Progenitor cell of endocrine pancreas (in vitro differentiated cells): ENCODE data around the gene MMGT1. TPM values are rescaled to one million over a fixed set of nuclear protein-coding genes. Genes with fewer than 3 reads are reported as not detected.
"Not testable (repeated sequence)": the region's sequence is repeated elsewhere in the genome, so short reads cannot be mapped to it uniquely, and the experiment has no call there.

ENCODE experiments used
- DNase-seq: peaks from one replicate; pipeline ENCODE4 v3.0.0; 2021; ENCODE audit warnings: low spot score; ENCODE audit not compliant: unreplicated experiment
- H3K27ac Mint-ChIP-seq: 2 replicates; pipeline ENCODE4 v1.8.0; 2021; ENCODE audit warnings: mild to moderate bottlenecking, moderate library complexity, mixed read lengths
- H3K27me3 Mint-ChIP-seq: 2 replicates; pipeline ENCODE4 v1.8.0; 2021; ENCODE audit warnings: mixed read lengths
- H3K36me3 Mint-ChIP-seq: 2 replicates; pipeline ENCODE4 v1.8.0; 2022; ENCODE audit warnings: mixed read lengths; ENCODE audit not compliant: insufficient read depth
- H3K4me1 Mint-ChIP-seq: 2 replicates; pipeline ENCODE4 v1.8.0; 2021; ENCODE audit warnings: low read depth, mixed read lengths
- H3K4me3 Mint-ChIP-seq: 2 replicates; pipeline ENCODE4 v1.8.0; 2021; ENCODE audit warnings: low read depth, mild to moderate bottlenecking, moderate library complexity, mixed read lengths
- H3K9me3 Mint-ChIP-seq: 2 replicates; pipeline ENCODE4 v1.8.0; 2021; ENCODE audit warnings: low read depth, mixed read lengths
- total RNA-seq: library from RNA; stranded (reverse); gene quantifications from 2 replicates; pipeline ENCODE4 v1.2.1, GENCODE V29; 2021
- TF ChIP-seq, protein P1 (sequence below): fragments of 200-600 bp; sonication (generic); IDR thresholded peaks from one replicate; pipeline ENCODE4 v1.5.0; 2021; ENCODE audit warnings: antibody characterized with exemption, mild to moderate bottlenecking; ENCODE audit not compliant: unreplicated experiment

The MMGT1 gene
- total RNA-seq, 1 donor from 2014 or later: 17.7 TPM

DNA sequence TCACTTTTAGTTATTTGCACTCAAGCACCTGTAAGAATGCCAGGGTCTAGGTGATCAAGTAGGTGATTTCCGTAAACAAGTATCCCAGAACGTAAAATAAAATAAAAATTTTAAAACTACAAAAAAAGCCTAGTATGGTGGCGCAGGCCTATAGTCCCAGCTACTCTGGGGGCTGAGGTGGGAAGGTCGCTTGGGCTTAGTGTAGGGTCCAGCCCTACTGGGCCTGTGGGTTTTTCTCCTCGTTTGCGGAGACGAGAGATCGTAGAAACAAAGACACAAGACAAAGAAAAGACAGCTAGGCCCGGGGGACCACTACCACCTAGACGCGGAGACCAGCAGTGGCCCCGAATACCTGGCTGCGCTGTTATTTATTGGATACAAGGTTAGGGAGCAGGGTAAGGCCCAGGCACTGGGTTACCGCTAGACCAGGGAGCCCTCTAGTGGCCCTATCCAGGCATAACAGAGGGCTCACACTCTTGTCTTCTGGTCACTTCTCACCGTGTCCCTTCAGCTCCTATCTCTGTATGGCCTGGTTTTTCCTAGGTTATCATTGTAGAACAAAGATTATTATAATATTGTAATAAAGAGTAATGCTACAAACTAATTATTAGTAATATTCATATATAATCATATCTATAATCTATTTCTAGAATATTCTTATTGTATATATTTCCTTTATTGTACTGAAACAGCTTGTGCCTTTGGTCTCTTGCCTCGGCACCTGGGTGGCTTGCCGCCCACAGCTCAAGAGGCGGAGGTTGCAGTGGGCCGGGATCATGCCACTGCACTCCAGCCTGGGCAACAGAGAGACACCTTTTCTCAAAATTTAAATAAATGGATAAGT, 41.9 kb downstream of the MMGT1 start:
- TF ChIP-seq, protein P1, sequence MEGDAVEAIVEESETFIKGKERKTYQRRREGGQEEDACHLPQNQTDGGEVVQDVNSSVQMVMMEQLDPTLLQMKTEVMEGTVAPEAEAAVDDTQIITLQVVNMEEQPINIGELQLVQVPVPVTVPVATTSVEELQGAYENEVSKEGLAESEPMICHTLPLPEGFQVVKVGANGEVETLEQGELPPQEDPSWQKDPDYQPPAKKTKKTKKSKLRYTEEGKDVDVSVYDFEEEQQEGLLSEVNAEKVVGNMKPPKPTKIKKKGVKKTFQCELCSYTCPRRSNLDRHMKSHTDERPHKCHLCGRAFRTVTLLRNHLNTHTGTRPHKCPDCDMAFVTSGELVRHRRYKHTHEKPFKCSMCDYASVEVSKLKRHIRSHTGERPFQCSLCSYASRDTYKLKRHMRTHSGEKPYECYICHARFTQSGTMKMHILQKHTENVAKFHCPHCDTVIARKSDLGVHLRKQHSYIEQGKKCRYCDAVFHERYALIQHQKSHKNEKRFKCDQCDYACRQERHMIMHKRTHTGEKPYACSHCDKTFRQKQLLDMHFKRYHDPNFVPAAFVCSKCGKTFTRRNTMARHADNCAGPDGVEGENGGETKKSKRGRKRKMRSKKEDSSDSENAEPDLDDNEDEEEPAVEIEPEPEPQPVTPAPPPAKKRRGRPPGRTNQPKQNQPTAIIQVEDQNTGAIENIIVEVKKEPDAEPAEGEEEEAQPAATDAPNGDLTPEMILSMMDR: peak; percentile 64
- Mint-ChIP-seq H3K4me1 (no peaks in the 10 kb centered on the region), H3K36me3 (no peaks in the 10 kb centered on the region), H3K9me3 (no peaks in the 10 kb centered on the region), H3K4me3 (no peak overlapping the region), H3K27me3 (no peaks in the 10 kb centered on the region), H3K27ac (no peak overlapping the region)
- peak; percentile 28 for DNase-seq

DNA sequence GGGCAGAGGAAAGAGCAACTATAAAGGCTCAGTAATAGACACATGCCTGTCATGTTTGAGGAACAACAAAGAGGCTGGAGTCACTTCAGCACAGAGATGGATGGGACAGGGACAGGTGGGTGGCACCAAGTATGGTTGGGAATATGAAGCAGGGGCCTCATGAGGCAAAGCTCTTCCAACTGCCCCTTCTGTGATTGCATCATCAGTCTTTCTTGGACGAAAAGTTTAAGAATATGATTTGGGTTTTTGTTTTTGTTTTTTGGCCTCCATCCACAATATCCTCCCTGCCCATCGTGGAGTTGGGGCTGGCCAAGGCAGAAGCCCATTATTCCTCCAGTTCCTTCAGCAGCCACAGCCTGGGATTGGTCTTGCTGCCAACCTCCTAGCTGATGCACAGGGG, 45.9 kb downstream of the MMGT1 start:
- H3K4me1 Mint-ChIP-seq: no peaks in the 10 kb centered on the region
- H3K27ac Mint-ChIP-seq: no peak overlapping the region
- no peak for DNase-seq
- no peaks in the 10 kb centered on the region for H3K27me3 Mint-ChIP-seq
- no peak overlapping the region for H3K4me3 Mint-ChIP-seq
- TF ChIP-seq, protein P1: no peak
- peaks cover 3% of the 10 kb centered on the region for H3K9me3 Mint-ChIP-seq
- H3K36me3 Mint-ChIP-seq: no peaks in the 10 kb centered on the region

DNA sequence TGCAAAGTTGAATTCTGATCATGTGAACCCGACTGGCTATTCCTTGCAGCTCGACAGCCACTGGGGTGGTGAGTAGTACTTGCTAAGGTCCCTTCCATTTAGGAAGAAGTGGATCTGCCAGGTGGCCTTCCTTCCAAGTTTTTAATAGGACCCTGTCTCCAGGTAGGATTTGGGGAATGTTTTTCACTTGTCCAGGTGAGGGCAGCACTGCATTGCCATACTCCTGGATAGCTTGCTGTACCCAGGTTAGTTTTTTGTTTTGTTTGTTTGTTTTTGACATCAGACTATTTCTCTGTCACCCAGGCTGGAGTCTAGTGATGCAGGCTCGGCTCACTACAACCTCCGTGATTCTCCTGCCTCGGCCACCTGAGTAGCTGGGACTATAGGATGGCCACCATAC, 50.4 kb downstream of the MMGT1 start:
- H3K27me3 Mint-ChIP-seq: no peaks in the 10 kb centered on the region
- H3K4me3 Mint-ChIP-seq: no peak overlapping the region
- H3K27ac Mint-ChIP-seq: no peak overlapping the region
- TF ChIP-seq, protein P1: no peak
- DNase-seq: no peak
- no peaks in the 10 kb centered on the region for H3K36me3 Mint-ChIP-seq
- H3K4me1 Mint-ChIP-seq: no peaks in the 10 kb centered on the region
- peaks cover 18% of the 10 kb centered on the region for H3K9me3 Mint-ChIP-seq

DNA sequence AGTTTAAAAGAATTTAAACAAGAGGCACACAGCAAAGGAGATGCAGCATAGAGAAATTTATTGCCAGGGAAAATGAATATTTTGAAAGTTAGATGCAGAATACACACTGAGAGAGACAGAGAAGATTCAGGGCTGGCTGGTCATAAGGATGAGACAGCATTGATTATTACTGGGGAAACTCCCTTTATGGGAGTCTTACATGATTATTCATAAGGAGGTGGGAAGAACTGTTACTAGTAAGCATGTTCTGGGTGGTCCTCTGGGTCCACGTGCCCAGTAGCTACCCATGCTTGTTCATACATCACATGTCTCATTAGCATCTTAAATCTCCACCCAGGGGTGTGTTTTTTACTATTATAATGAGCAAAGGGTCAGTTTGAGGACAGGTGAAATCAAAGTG, 53.3 kb downstream of the MMGT1 start:
- not testable (repeated sequence) for H3K4me3 Mint-ChIP-seq, DNase-seq, H3K36me3 Mint-ChIP-seq, H3K27ac Mint-ChIP-seq, H3K4me1 Mint-ChIP-seq, H3K27me3 Mint-ChIP-seq
- peaks cover 26% of the 10 kb centered on the region for H3K9me3 Mint-ChIP-seq

GRCh38 chrX:135914404-135914803, 59.4 kb downstream of the MMGT1 start:
- Mint-ChIP-seq H3K27me3 (no peaks in the 10 kb centered on the region), H3K27ac (no peak overlapping the region), H3K4me1 (no peaks in the 10 kb centered on the region), H3K36me3 (no peaks in the 10 kb centered on the region), H3K4me3 (no peak overlapping the region), H3K9me3 (peaks cover 39% of the 10 kb centered on the region)
- no peak for DNase-seq
- TF ChIP-seq, protein P1: no peak

Other genes with a start within 250 kb of the MMGT1 start
- not detected in 2 replicates for gene CT45A3, start 205.8 kb downstream of the MMGT1 start, total RNA-seq
- gene CT45A5, start 188.5 kb downstream of the MMGT1 start, total RNA-seq: not detected in 2 replicates
- not detected in 2 replicates for gene CT45A6, start 171.2 kb downstream of the MMGT1 start, total RNA-seq
- not detected in 2 replicates for gene CT45A2, start 154.0 kb downstream of the MMGT1 start, total RNA-seq
- not detected in 2 replicates for gene CT45A7, start 136.7 kb downstream of the MMGT1 start, total RNA-seq
- not detected in 2 replicates for gene CT45A8, start 119.5 kb downstream of the MMGT1 start, total RNA-seq
- not detected in 2 replicates for gene CT45A9, start 102.2 kb downstream of the MMGT1 start, total RNA-seq
- not detected in 2 replicates for gene CT45A10, start 80.5 kb downstream of the MMGT1 start, total RNA-seq
- gene SAGE1, start 80.3 kb downstream of the MMGT1 start, total RNA-seq: not detected in 2 replicates
- gene SLC9A6, start 11.4 kb upstream of the MMGT1 start, total RNA-seq: 15.3 and 15.5 TPM in 2 replicates
- gene FHL1, start 173.5 kb upstream of the MMGT1 start, total RNA-seq: 2.8 and 3.0 TPM in 2 replicates